Measurements from ENCODE around the gene TNIK.

TNIK gene

GRCh38 chr3:171472552-171472951 lies 12.3 kb upstream of the TNIK start:
- DNase-seq, result no peak
- H3K4me3 ChIP-seq (ENCODE audit: insufficient read depth, low read depth, low read length, poor library complexity, severe bottlenecking), result no peak overlapping the region
- no peaks in the 10 kb centered on the region for H3K4me1 ChIP-seq (ENCODE audit: control insufficient read depth, insufficient read depth, low read length, poor library complexity, severe bottlenecking)
- H3K27me3 ChIP-seq (replicated peaks; ENCODE audit: control insufficient read depth, insufficient read depth, low read length, poor library complexity, severe bottlenecking), result no peaks in the 10 kb centered on the region
- no peak overlapping the region for H3K27ac ChIP-seq (ENCODE audit: insufficient read depth, low read length, poor library complexity, severe bottlenecking)
- no peaks in the 10 kb centered on the region for H3K36me3 ChIP-seq (ENCODE audit: control insufficient read depth, insufficient read depth, low read length)
- H3K9me3 ChIP-seq (ENCODE audit: control insufficient read depth, low read length), result no peaks in the 10 kb centered on the region

GRCh38 chr3:171470714-171471227 lies 10.6 kb upstream of the TNIK start:
- no peaks in the 10 kb centered on the region for H3K36me3 ChIP-seq (ENCODE audit: control insufficient read depth, insufficient read depth, low read length)
- no peak for DNase-seq

GRCh38 chr3:171469376-171469775 lies 9.2 kb upstream of the TNIK start:
- Histone ChIP-seq H3K36me3 (ENCODE audit: control insufficient read depth, insufficient read depth, low read length) (no peaks in the 10 kb centered on the region), H3K4me3 (ENCODE audit: insufficient read depth, low read depth, low read length, poor library complexity, severe bottlenecking) (no peak overlapping the region), H3K9me3 (ENCODE audit: control insufficient read depth, low read length) (no peaks in the 10 kb centered on the region), H3K27me3 (replicated peaks; ENCODE audit: control insufficient read depth, insufficient read depth, low read length, poor library complexity, severe bottlenecking) (no peaks in the 10 kb centered on the region), H3K4me1 (ENCODE audit: control insufficient read depth, insufficient read depth, low read length, poor library complexity, severe bottlenecking) (no peaks in the 10 kb centered on the region), H3K27ac (ENCODE audit: insufficient read depth, low read length, poor library complexity, severe bottlenecking) (no peak overlapping the region)
- DNase-seq, result no peak

More at GRCh38 chr3:171470714-171471227, 10.6 kb upstream of the TNIK start:
- Histone ChIP-seq H3K9me3 (ENCODE audit: control insufficient read depth, low read length) (no peaks in the 10 kb centered on the region), H3K4me3 (ENCODE audit: insufficient read depth, low read depth, low read length, poor library complexity, severe bottlenecking) (no peak overlapping the region), H3K27me3 (replicated peaks; ENCODE audit: control insufficient read depth, insufficient read depth, low read length, poor library complexity, severe bottlenecking) (no peaks in the 10 kb centered on the region), H3K4me1 (ENCODE audit: control insufficient read depth, insufficient read depth, low read length, poor library complexity, severe bottlenecking) (no peaks in the 10 kb centered on the region), H3K27ac (ENCODE audit: insufficient read depth, low read length, poor library complexity, severe bottlenecking) (no peak overlapping the region)

GRCh38 chr3:171468296-171468906 lies 8.2 kb upstream of the TNIK start:
- H3K27ac ChIP-seq (ENCODE audit: insufficient read depth, low read length, poor library complexity, severe bottlenecking), result no peak overlapping the region
- H3K9me3 ChIP-seq (ENCODE audit: control insufficient read depth, low read length), result no peaks in the 10 kb centered on the region
- H3K4me1 ChIP-seq (ENCODE audit: control insufficient read depth, insufficient read depth, low read length, poor library complexity, severe bottlenecking), result no peaks in the 10 kb centered on the region
- DNase-seq, result no peak
- no peak overlapping the region for H3K4me3 ChIP-seq (ENCODE audit: insufficient read depth, low read depth, low read length, poor library complexity, severe bottlenecking)
- H3K36me3 ChIP-seq (ENCODE audit: control insufficient read depth, insufficient read depth, low read length), result no peaks in the 10 kb centered on the region
- no peaks in the 10 kb centered on the region for H3K27me3 ChIP-seq (replicated peaks; ENCODE audit: control insufficient read depth, insufficient read depth, low read length, poor library complexity, severe bottlenecking)

- Histone ChIP-seq H3K27me3 (replicated peaks; ENCODE audit: control insufficient read depth, insufficient read depth, low read length, poor library complexity, severe bottlenecking) (no peaks in the 10 kb centered on the region), H3K36me3 (ENCODE audit: control insufficient read depth, insufficient read depth, low read length) (no peaks in the 10 kb centered on the region), H3K4me3 (ENCODE audit: insufficient read depth, low read depth, low read length, poor library complexity, severe bottlenecking) (no peak overlapping the region), H3K9me3 (ENCODE audit: control insufficient read depth, low read length) (no peaks in the 10 kb centered on the region), H3K27ac (ENCODE audit: insufficient read depth, low read length, poor library complexity, severe bottlenecking) (no peak overlapping the region), H3K4me1 (ENCODE audit: control insufficient read depth, insufficient read depth, low read length, poor library complexity, severe bottlenecking) (peaks cover 7% of the 10 kb centered on the region)
- no peak for DNase-seq
Observed at GRCh38 chr3:171465763-171466162, 5.6 kb upstream of the TNIK start.

GRCh38 chr3:171464462-171464861 lies 4.3 kb upstream of the TNIK start:
- Histone ChIP-seq H3K9me3 (ENCODE audit: control insufficient read depth, low read length) (no peaks in the 10 kb centered on the region), H3K36me3 (ENCODE audit: control insufficient read depth, insufficient read depth, low read length) (no peaks in the 10 kb centered on the region), H3K4me3 (ENCODE audit: insufficient read depth, low read depth, low read length, poor library complexity, severe bottlenecking) (no peak overlapping the region), H3K4me1 (ENCODE audit: control insufficient read depth, insufficient read depth, low read length, poor library complexity, severe bottlenecking) (peaks cover 7% of the 10 kb centered on the region), H3K27me3 (replicated peaks; ENCODE audit: control insufficient read depth, insufficient read depth, low read length, poor library complexity, severe bottlenecking) (no peaks in the 10 kb centered on the region), H3K27ac (ENCODE audit: insufficient read depth, low read length, poor library complexity, severe bottlenecking) (no peak overlapping the region)
- DNase-seq, result no peak

- Histone ChIP-seq H3K36me3 (ENCODE audit: control insufficient read depth, insufficient read depth, low read length) (no peaks in the 10 kb centered on the region), H3K27ac (ENCODE audit: insufficient read depth, low read length, poor library complexity, severe bottlenecking) (no peak overlapping the region), H3K4me1 (ENCODE audit: control insufficient read depth, insufficient read depth, low read length, poor library complexity, severe bottlenecking) (peaks cover 13% of the 10 kb centered on the region), H3K4me3 (ENCODE audit: insufficient read depth, low read depth, low read length, poor library complexity, severe bottlenecking) (peak overlapping the region; percentile 84), H3K9me3 (ENCODE audit: control insufficient read depth, low read length) (no peaks in the 10 kb centered on the region), H3K27me3 (replicated peaks; ENCODE audit: control insufficient read depth, insufficient read depth, low read length, poor library complexity, severe bottlenecking) (no peaks in the 10 kb centered on the region)
- DNase-seq, result no peak
Observed at GRCh38 chr3:171462224-171462623, 2.0 kb upstream of the TNIK start.

- H3K9me3 ChIP-seq (ENCODE audit: control insufficient read depth, low read length), result no peaks in the 10 kb centered on the region
- H3K27ac ChIP-seq (ENCODE audit: insufficient read depth, low read length, poor library complexity, severe bottlenecking), result peak overlapping the region; percentile 76
- DNase-seq, result no peak
- H3K36me3 ChIP-seq (ENCODE audit: control insufficient read depth, insufficient read depth, low read length), result no peaks in the 10 kb centered on the region
- H3K4me1 ChIP-seq (ENCODE audit: control insufficient read depth, insufficient read depth, low read length, poor library complexity, severe bottlenecking), result peaks cover 20% of the 10 kb centered on the region
- no peaks in the 10 kb centered on the region for H3K27me3 ChIP-seq (replicated peaks; ENCODE audit: control insufficient read depth, insufficient read depth, low read length, poor library complexity, severe bottlenecking)
- H3K4me3 ChIP-seq (ENCODE audit: insufficient read depth, low read depth, low read length, poor library complexity, severe bottlenecking), result peak overlapping the region; percentile 84
Observed at GRCh38 chr3:171461525-171461917, 1.3 kb upstream of the TNIK start.

- Histone ChIP-seq H3K4me1 (ENCODE audit: control insufficient read depth, insufficient read depth, low read length, poor library complexity, severe bottlenecking) (peaks cover 25% of the 10 kb centered on the region), H3K9me3 (ENCODE audit: control insufficient read depth, low read length) (no peaks in the 10 kb centered on the region), H3K36me3 (ENCODE audit: control insufficient read depth, insufficient read depth, low read length) (no peaks in the 10 kb centered on the region), H3K27ac (ENCODE audit: insufficient read depth, low read length, poor library complexity, severe bottlenecking) (peak overlapping the region; percentile 76), H3K27me3 (replicated peaks; ENCODE audit: control insufficient read depth, insufficient read depth, low read length, poor library complexity, severe bottlenecking) (no peaks in the 10 kb centered on the region), H3K4me3 (ENCODE audit: insufficient read depth, low read depth, low read length, poor library complexity, severe bottlenecking) (peak overlapping the region; percentile 84)
- peak in 2 of 3 donors; percentile 11 to 21 for DNase-seq
Observed at GRCh38 chr3:171460725-171461524, 720 bp upstream of the TNIK start.

Data from effector memory CD4-positive, alpha-beta T cell (primary cell).